Activated B cell treated with CpG ODN at 0.5 μM for 24 hours (primary cell): ENCODE results near the gene ZC3H12C. TPM values are rescaled to one million over a fixed set of nuclear protein-coding genes. Genes with fewer than 3 reads are reported as not detected.

Experiments used
- ATAC-seq: fragments of 200-7000 bp; cut with Tn5 transposase; one replicate; pipeline ENCODE4 v1.10.0; 2021; ENCODE audit warnings: low read depth, mild to moderate bottlenecking, moderate library complexity
- CTCF ChIA-PET: fragments of 350-600 bp; sonication (Branson Sonifier 250); formaldehyde crosslinking; loops from one replicate; lab custom pipeline; 2021; ENCODE audit warnings: antibody characterized with exemption; lab: Charles Lee
- POLR2A ChIA-PET: fragments of 350-600 bp; sonication (Branson Sonifier 250); formaldehyde crosslinking; loops from one replicate; lab custom pipeline; 2021; ENCODE audit warnings: antibody characterized with exemption; lab: Charles Lee
- DNase-seq: peaks from one replicate; pipeline ENCODE4 v3.0.0; 2022
- H3K27ac Mint-ChIP-seq: one replicate; pipeline ENCODE4 v1.8.0; 2020; ENCODE audit warnings: mixed read lengths
- H3K27me3 Mint-ChIP-seq: one replicate; pipeline ENCODE4 v1.8.0; 2021; ENCODE audit warnings: mixed read lengths
- H3K36me3 Mint-ChIP-seq: one replicate; pipeline ENCODE4 v1.8.0; 2021; ENCODE audit warnings: low read depth, mixed read lengths
- H3K4me1 Mint-ChIP-seq: one replicate; pipeline ENCODE4 v1.8.0; 2021; ENCODE audit warnings: mixed read lengths
- H3K4me3 Mint-ChIP-seq: one replicate; pipeline ENCODE4 v1.8.0; 2020; ENCODE audit warnings: mild to moderate bottlenecking, mixed read lengths
- H3K9me3 Mint-ChIP-seq: one replicate; pipeline ENCODE4 v1.8.0; 2020; ENCODE audit warnings: mixed read lengths
- intact Hi-C: fragments of 100-400 bp; cut with micrococcal nuclease; formaldehyde crosslinking; loops from one replicate; pipeline ENCODE4 v1.15.1; 2024
- total RNA-seq: library from RNA; stranded (reverse); gene quantifications from 2 replicates; pipeline ENCODE4 v1.2.3, GENCODE V29; 2022
- TF ChIP-seq, protein P1 (sequence below): fragments of 200-600 bp; IDR thresholded peaks from one replicate; pipeline ENCODE4 v1.8.0; 2022; ENCODE audit warnings: antibody characterized with exemption, mild to moderate bottlenecking

Gene ZC3H12C
- total RNA-seq, 1 donor from 2014 or later: 0.95 TPM

DNA sequence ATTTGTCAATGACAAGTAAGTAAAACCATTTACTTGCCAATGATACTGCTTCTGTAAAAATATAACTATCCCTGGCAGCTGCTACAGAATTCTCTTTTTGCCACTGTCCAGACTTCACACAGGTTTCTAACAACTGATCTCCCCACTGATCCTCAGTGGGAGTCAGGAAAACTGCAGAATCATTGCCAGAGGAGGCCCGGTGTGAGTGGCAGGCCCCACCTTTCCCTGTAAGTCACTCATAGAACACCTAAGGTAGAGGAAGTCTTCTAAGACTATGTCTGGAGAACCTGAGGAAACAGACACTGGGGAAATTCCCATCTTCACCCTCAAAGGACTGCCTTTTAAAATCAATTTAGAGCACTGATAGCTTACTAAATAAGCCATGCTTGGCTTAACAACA lies 66.3 kb downstream of the ZC3H12C start:
- TF ChIP-seq, protein P1, sequence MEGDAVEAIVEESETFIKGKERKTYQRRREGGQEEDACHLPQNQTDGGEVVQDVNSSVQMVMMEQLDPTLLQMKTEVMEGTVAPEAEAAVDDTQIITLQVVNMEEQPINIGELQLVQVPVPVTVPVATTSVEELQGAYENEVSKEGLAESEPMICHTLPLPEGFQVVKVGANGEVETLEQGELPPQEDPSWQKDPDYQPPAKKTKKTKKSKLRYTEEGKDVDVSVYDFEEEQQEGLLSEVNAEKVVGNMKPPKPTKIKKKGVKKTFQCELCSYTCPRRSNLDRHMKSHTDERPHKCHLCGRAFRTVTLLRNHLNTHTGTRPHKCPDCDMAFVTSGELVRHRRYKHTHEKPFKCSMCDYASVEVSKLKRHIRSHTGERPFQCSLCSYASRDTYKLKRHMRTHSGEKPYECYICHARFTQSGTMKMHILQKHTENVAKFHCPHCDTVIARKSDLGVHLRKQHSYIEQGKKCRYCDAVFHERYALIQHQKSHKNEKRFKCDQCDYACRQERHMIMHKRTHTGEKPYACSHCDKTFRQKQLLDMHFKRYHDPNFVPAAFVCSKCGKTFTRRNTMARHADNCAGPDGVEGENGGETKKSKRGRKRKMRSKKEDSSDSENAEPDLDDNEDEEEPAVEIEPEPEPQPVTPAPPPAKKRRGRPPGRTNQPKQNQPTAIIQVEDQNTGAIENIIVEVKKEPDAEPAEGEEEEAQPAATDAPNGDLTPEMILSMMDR: no peak

DNA sequence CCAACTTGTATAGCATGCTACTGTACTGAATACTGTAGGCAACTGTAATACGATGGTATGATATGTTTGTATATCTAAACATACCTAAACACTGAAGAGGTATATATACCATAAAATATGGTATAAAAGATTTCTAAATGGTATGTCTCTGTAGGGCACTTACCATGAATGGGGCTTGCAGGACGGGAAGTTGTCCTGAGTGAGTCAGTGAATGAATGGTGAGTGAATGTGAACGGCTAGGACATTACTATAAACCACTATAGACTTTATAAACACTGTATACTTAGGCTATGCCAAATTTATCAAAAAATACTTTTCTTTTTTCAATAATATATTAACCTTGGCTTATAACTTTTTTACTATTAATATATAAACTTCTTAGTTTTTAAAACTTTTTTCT lies 66.8 kb downstream of the ZC3H12C start:
- CTCF ChIA-PET: no interaction called here
- intact Hi-C loops: no loop called here
- no peaks in the 10 kb centered on the region for H3K36me3 Mint-ChIP-seq

More for the DNA sequence above, 66.3 kb downstream of the ZC3H12C start:
- no peaks in the 10 kb centered on the region for H3K4me1 Mint-ChIP-seq
- no peaks in the 10 kb centered on the region for H3K9me3 Mint-ChIP-seq
- POLR2A ChIA-PET: no interaction called here
- H3K27ac Mint-ChIP-seq: no peak overlapping the region
- no peak for ATAC-seq
- H3K36me3 Mint-ChIP-seq: no peaks in the 10 kb centered on the region
- CTCF ChIA-PET: no interaction called here
- no peaks in the 10 kb centered on the region for H3K27me3 Mint-ChIP-seq
- intact Hi-C loops: no loop called here
- no peak for DNase-seq
- no peak overlapping the region for H3K4me3 Mint-ChIP-seq

DNA sequence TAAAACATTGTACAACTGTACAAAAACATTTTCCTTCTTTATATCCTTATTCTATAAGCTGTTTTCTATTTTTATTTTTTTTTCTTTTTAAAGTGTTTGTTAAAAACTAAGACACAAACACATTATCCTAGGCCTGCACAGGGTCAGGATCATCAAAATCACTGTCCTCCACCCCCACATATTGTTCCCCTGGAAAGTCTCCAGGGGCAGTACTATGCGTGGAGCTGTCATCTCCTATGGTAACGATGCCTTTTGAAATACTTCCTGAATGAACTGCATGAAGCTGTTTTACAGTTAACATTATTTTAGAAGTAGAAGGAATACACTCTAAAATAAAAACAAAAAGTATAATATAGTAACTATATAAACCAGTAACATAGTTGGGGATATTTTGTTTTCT lies 67.2 kb downstream of the ZC3H12C start:
- ChIA-PET POLR2A (interaction anchor here (0.6 kb wide), 1 partner anchor 15 kb away, joined by 4 read pairs; no protein-coding TSS in a partner anchor), CTCF (no interaction called here)
- no peaks in the 10 kb centered on the region for H3K9me3 Mint-ChIP-seq
- DNase-seq (no peak), ATAC-seq (no peak)
- H3K27ac Mint-ChIP-seq: no peak overlapping the region
- H3K36me3 Mint-ChIP-seq: no peaks in the 10 kb centered on the region
- H3K4me1 Mint-ChIP-seq: no peaks in the 10 kb centered on the region
- H3K4me3 Mint-ChIP-seq: no peak overlapping the region
- TF ChIP-seq, protein P1: no peak
- H3K27me3 Mint-ChIP-seq: no peaks in the 10 kb centered on the region
- intact Hi-C loops: no loop called here

More for the DNA sequence above, 66.8 kb downstream of the ZC3H12C start:
- ATAC-seq (no peak), DNase-seq (no peak)
- H3K27me3 Mint-ChIP-seq: no peaks in the 10 kb centered on the region
- POLR2A ChIA-PET: no interaction called here
- TF ChIP-seq, protein P1: no peak
- no peak overlapping the region for H3K27ac Mint-ChIP-seq
- no peak overlapping the region for H3K4me3 Mint-ChIP-seq
- H3K4me1 Mint-ChIP-seq: no peaks in the 10 kb centered on the region
- no peaks in the 10 kb centered on the region for H3K9me3 Mint-ChIP-seq

DNA sequence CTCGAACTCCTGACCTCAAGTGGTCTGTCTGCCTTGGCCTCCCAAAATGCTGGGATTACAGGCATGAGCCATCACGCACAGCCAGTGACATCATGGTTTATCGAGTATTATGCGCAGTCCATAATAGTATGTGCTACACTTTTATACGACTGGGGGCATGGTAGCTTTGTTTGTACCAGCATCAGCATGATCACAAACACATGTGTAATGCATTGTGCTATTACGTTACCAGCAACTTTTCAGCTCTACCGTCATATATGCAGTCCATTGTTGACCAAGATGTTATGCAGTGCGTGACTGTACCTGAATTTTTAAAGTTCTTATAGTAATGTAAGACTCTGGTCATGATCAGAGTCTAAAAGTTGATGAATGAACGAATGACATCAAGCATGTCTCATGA lies 67.9 kb downstream of the ZC3H12C start:
- no peak overlapping the region for H3K27ac Mint-ChIP-seq
- DNase-seq (no peak), ATAC-seq (no peak)
- CTCF ChIA-PET: interaction anchor here (0.7 kb wide), 1 partner anchor 44 kb away, joined by 3 read pairs; no protein-coding TSS in a partner anchor
- intact Hi-C loops: no loop called here
- TF ChIP-seq, protein P1: no peak
- no peak overlapping the region for H3K4me3 Mint-ChIP-seq
- H3K4me1 Mint-ChIP-seq: no peaks in the 10 kb centered on the region
- no peaks in the 10 kb centered on the region for H3K9me3 Mint-ChIP-seq
- H3K27me3 Mint-ChIP-seq: no peaks in the 10 kb centered on the region
- no peaks in the 10 kb centered on the region for H3K36me3 Mint-ChIP-seq
- POLR2A ChIA-PET: interaction anchor here (0.6 kb wide), 1 partner anchor 15 kb away, joined by 4 read pairs; no protein-coding TSS in a partner anchor

DNA sequence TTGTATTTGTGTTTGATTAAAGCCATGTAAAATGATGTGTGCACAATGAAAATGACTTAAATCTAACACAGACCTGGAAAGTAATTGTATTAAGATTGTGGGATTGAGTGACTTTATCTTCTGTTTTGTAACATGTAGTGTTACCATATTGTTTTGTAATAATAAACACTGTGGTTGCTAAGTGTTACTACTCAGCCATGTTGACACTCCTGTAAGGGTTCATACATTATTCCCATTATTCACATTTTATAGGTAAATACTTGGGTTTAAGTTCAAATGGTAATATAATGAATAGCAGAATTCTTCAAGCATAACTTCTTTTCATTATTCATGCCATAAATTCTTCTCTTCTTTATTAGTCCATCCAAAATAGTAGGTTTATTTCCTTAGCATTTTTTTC lies 69.0 kb downstream of the ZC3H12C start:
- CTCF ChIA-PET: no interaction called here
- no peak overlapping the region for H3K27ac Mint-ChIP-seq
- no peaks in the 10 kb centered on the region for H3K36me3 Mint-ChIP-seq

More for the DNA sequence above, 69.0 kb downstream of the ZC3H12C start:
- POLR2A ChIA-PET: no interaction called here
- intact Hi-C loops: no loop called here
- DNase-seq: no peak
- H3K4me3 Mint-ChIP-seq: no peak overlapping the region
- no peaks in the 10 kb centered on the region for H3K9me3 Mint-ChIP-seq
- TF ChIP-seq, protein P1: no peak
- no peak for ATAC-seq
- H3K27me3 Mint-ChIP-seq: no peaks in the 10 kb centered on the region
- H3K4me1 Mint-ChIP-seq: no peaks in the 10 kb centered on the region
